A673 (cell line): ENCODE results near the gene ARHGAP11B.
"Not testable (repeated sequence)": the region's sequence is repeated elsewhere in the genome, so short reads cannot be mapped to it uniquely, and the experiment has no call there.

Source experiments
- CTCF ChIP-seq: fragments of 300-800, 200-600 bp; sonication (generic); conservative IDR thresholded peaks from 2 replicates; pipeline ENCODE4 v1.5.1; 2017; ENCODE audit warnings: low read depth, mild to moderate bottlenecking, antibody characterized with exemption, low read length, moderate library complexity, mixed read lengths
- EZH2 ChIP-seq: fragments of 200-600 bp; sonication (generic); IDR thresholded peaks from 2 replicates; pipeline ENCODE4 v1.6.1; 2017; ENCODE audit warnings: borderline replicate concordance, low read depth, mild to moderate bottlenecking, mixed read lengths, antibody characterized with exemption, low read length; ENCODE audit not compliant: poor library complexity, severe bottlenecking

GRCh38 chr15:30603796-30604195 lies 22.1 kb upstream of the ARHGAP11B start, which contains the start of gene GOLGA8H:
- not testable (repeated sequence) for TF ChIP-seq CTCF, EZH2
